PFSK-1 (cell line): ENCODE data around the gene GJA4.

ENCODE experiments used
- FOXP2 ChIP-seq: optimal IDR thresholded peaks from 2 replicates; pipeline ENCODE3; 2011; ENCODE audit warnings: borderline replicate concordance, control low read depth, inconsistent platforms; ENCODE audit not compliant: insufficient read depth; ENCODE audit errors: extremely low read length, extremely low read depth
- POLR2AphosphoS5 ChIP-seq: IDR thresholded peaks from 2 replicates; pipeline ENCODE4 v1.6.1; 2012; ENCODE audit warnings: low read depth, mild to moderate bottlenecking, control low read depth, low read length, moderate library complexity
- REST ChIP-seq, 2 experiments: IDR thresholded peaks; 2 replicates each; pipeline versions ENCODE4 v1.6.1 to v1.8.0; 2011 to 2012; ENCODE audit warnings: low read depth in 2 of 2, low read length in 2 of 2, control low read depth in 1 of 2, inconsistent platforms in 1 of 2, mild to moderate bottlenecking in 1 of 2, moderate library complexity in 1 of 2; ENCODE audit not compliant: insufficient read depth in 1 of 2
- SIN3A ChIP-seq: IDR thresholded peaks from 2 replicates; pipeline ENCODE4 v1.6.1; 2012; ENCODE audit warnings: mild to moderate bottlenecking, low read length, moderate library complexity, borderline replicate concordance; ENCODE audit not compliant: insufficient read depth
- TAF1 ChIP-seq: IDR thresholded peaks from 2 replicates; pipeline ENCODE4 v1.6.1; 2012; ENCODE audit warnings: low read length, control low read depth, borderline replicate concordance; ENCODE audit not compliant: insufficient read depth

The GJA4 gene

GRCh38 chr1:34803770-34804169 is 11.0 kb downstream of the GJA4 start:
- TF ChIP-seq TAF1 (no peak), REST (IDR thresholded peaks at IDR 0.05; ENCODE audit: insufficient read depth in 1 of 2, low read depth in 2 of 2, low read length in 2 of 2) (no peak), POLR2AphosphoS5 (no peak), FOXP2 (no peak), SIN3A (no peak)

GRCh38 chr1:34806396-34806795 is 13.6 kb downstream of the GJA4 start:
- TF ChIP-seq FOXP2 (no peak), SIN3A (no peak), REST (IDR thresholded peaks at IDR 0.05; ENCODE audit: insufficient read depth in 1 of 2, low read depth in 2 of 2, low read length in 2 of 2) (no peak), POLR2AphosphoS5 (no peak), TAF1 (no peak)

- TF ChIP-seq SIN3A (no peak), REST (IDR thresholded peaks at IDR 0.05; ENCODE audit: insufficient read depth in 1 of 2, low read depth in 2 of 2, low read length in 2 of 2) (no peak), FOXP2 (no peak), POLR2AphosphoS5 (no peak), TAF1 (no peak)
Measured at GRCh38 chr1:34808051-34808810, 15.4 kb downstream of the GJA4 start.

- TF ChIP-seq FOXP2 (no peak), TAF1 (no peak), SIN3A (no peak), POLR2AphosphoS5 (no peak), REST (IDR thresholded peaks at IDR 0.05; ENCODE audit: insufficient read depth in 1 of 2, low read depth in 2 of 2, low read length in 2 of 2) (no peak)
Measured at GRCh38 chr1:34816332-34816731, 23.5 kb downstream of the GJA4 start.

- TF ChIP-seq FOXP2, result no peak
- TF ChIP-seq REST (IDR thresholded peaks at IDR 0.05; ENCODE audit: insufficient read depth in 1 of 2, low read depth in 2 of 2, low read length in 2 of 2), result no peak
- no peak for TF ChIP-seq POLR2AphosphoS5
- no peak for TF ChIP-seq SIN3A
- TF ChIP-seq TAF1, result no peak
Measured at GRCh38 chr1:34816778-34817177, 24.0 kb downstream of the GJA4 start.
